PC-3 (cell line): ENCODE results near the gene SLC1A7. TPM values are rescaled to one million over a fixed set of nuclear protein-coding genes. Genes with fewer than 3 reads are reported as not detected.

Experiments
- ATAC-seq: fragments of 200-7000 bp; cut with Tn5 transposase; 2 replicates; pipeline ENCODE4 v1.9.1; 2020; ENCODE audit warnings: mild to moderate bottlenecking, moderate library complexity
- BruUV-seq: library from RNA; stranded (reverse); fragments of 400-500 nt; replicated peaks from 2 replicates; lab custom pipeline; 2021; lab: Mats Ljungman, UMichigan
- CTCF ChIA-PET: fragments of 300-600 bp; sonication (Branson Sonifier 250); formaldehyde crosslinking; loops from one replicate; lab custom pipeline; 2022; ENCODE audit warnings: antibody characterized with exemption; lab: Charles Lee
- POLR2A ChIA-PET: fragments of 300-600 bp; sonication (Branson Sonifier 250); formaldehyde crosslinking; loops from one replicate; lab custom pipeline; 2022; ENCODE audit warnings: antibody characterized with exemption; ENCODE audit not compliant: unreplicated experiment; lab: Charles Lee
- DNase-seq: peaks from one replicate; pipeline ENCODE4 v3.0.0-alpha.2; 2015
- H2AFZ ChIP-seq: fragments of 300-600 bp; sonication (generic); 2 replicates; pipeline ENCODE4 v1.6.0; 2016; ENCODE audit warnings: antibody characterized with exemption, low read length
- H3F3A ChIP-seq: fragments of 300-600 bp; sonication (generic); one replicate; pipeline ENCODE4 v1.6.0; 2017; ENCODE audit warnings: antibody characterized with exemption, low read length, control low read depth, mild to moderate bottlenecking; ENCODE audit not compliant: unreplicated experiment
- H3K27ac ChIP-seq: fragments of 300-600 bp; sonication (generic); 2 replicates; pipeline ENCODE4 v1.5.1; 2016; ENCODE audit warnings: mild to moderate bottlenecking, low read length
- H3K27me3 ChIP-seq: fragments of 300-600 bp; sonication (generic); 2 replicates; pipeline ENCODE4 v1.6.1; 2016; ENCODE audit warnings: low read length, mixed read lengths
- H3K36me3 ChIP-seq: fragments of 300-600 bp; sonication (generic); 2 replicates; pipeline ENCODE4 v1.6.1; 2016; ENCODE audit warnings: low read depth, mixed run types, low read length, mixed read lengths
- H3K4me1 ChIP-seq: fragments of 300-600 bp; sonication (generic); 2 replicates; pipeline ENCODE4 v1.5.1; 2016; ENCODE audit warnings: low read length; ENCODE audit not compliant: insufficient read depth
- H3K4me2 ChIP-seq: fragments of 300-600 bp; sonication (generic); 2 replicates; pipeline ENCODE4 v1.6.0; 2016; ENCODE audit warnings: low read length
- H3K4me3 ChIP-seq: fragments of 300-600 bp; sonication (generic); 2 replicates; pipeline ENCODE4 v1.5.1; 2016; ENCODE audit warnings: mild to moderate bottlenecking, low read length, mixed read lengths
- H3K79me2 ChIP-seq: fragments of 300-600 bp; sonication (generic); 2 replicates; pipeline ENCODE4 v1.6.1; 2017; ENCODE audit warnings: low read length, mixed read lengths
- H3K9ac ChIP-seq: fragments of 300-600 bp; sonication (generic); 2 replicates; pipeline ENCODE4 v1.6.0; 2016; ENCODE audit warnings: mild to moderate bottlenecking, low read length
- H3K9me2 ChIP-seq: fragments of 300-600 bp; sonication (generic); replicated peaks from 2 replicates; pipeline ENCODE4 v1.6.1; 2016; ENCODE audit warnings: mixed run types, low read length, mixed read lengths
- H3K9me3 ChIP-seq: fragments of 300-600 bp; sonication (generic); 2 replicates; pipeline ENCODE4 v1.6.1; 2016; ENCODE audit warnings: low read length, mixed read lengths
- H4K20me1 ChIP-seq: fragments of 300-600 bp; sonication (generic); 2 replicates; pipeline ENCODE4 v1.6.1; 2016; ENCODE audit warnings: low read length, mixed read lengths
- EZH2 ChIP-seq: fragments of 300-600 bp; sonication (generic); IDR thresholded peaks from one replicate; pipeline ENCODE4 v1.6.1; 2017; ENCODE audit warnings: antibody characterized with exemption, mild to moderate bottlenecking, low read length; ENCODE audit not compliant: unreplicated experiment
- EZH2phosphoT487 ChIP-seq: fragments of 300-600 bp; sonication (generic); IDR thresholded peaks from 2 replicates; pipeline ENCODE4 v1.6.1; 2018; ENCODE audit warnings: mild to moderate bottlenecking, antibody characterized with exemption, low read length, borderline replicate concordance
- intact Hi-C: fragments of 100-400 bp; cut with micrococcal nuclease; formaldehyde crosslinking; loops from 2 replicates; pipeline ENCODE4 v1.9.0; 2023
- total RNA-seq: library from RNA; depleted of rRNA; stranded (reverse); fragments of >200 nt; gene quantifications from 2 replicates; pipeline ENCODE4 v1.2.3, GENCODE V29; 2014
- TF ChIP-seq, protein P1 (sequence below): fragments of 300-600 bp; sonication (generic); conservative IDR thresholded peaks from 2 replicates; pipeline ENCODE4 v1.5.1; 2017; ENCODE audit warnings: antibody characterized with exemption, low read depth, mild to moderate bottlenecking, low read length

SLC1A7 gene
- total RNA-seq, 1 experiment from 2014 or later, result 0.26 TPM

DNA sequence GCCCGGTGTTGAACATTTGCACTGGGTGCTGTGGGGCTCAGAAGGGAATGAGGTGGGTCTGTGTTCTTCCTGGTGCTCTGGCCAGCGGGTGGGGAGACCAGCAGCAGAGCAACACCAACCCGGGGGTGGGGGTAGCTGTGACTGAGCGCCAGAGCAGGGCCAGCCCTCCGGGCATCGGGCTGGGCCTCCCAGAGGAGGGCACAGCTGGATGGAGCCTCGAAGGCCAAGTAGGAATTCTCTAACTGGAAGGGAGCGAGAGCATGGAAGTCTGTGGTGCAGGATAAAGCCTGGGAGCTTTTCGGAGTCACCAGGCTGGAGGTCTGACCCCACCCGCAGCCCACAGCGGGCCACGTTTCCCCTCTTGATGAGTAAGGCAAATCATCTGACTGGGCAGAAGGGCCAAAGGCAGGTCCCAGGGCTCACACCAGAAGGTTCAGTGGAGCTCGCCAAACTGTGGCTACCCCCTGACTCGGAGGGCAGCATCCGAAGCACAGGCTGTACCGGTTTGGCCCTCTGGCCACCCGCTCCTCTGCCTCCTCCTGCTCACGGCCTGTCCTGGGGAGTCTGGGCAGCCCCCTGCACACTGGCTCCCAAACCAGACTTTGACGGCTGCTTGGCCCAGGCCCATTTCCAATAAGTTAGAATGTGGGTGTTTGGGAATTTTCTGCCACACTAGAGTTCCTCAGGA lies 18.8 kb downstream of the SLC1A7 start:
- Histone ChIP-seq H3K9ac (no peak overlapping the region), H3F3A (no peaks in the 10 kb centered on the region), H2AFZ (no peak overlapping the region), H3K4me2 (no peak overlapping the region), H3K27ac (no peak overlapping the region), H3K79me2 (no peaks in the 10 kb centered on the region), H3K4me1 (peaks cover 11% of the 10 kb centered on the region), H3K36me3 (no peaks in the 10 kb centered on the region), H3K9me2 (no peaks in the 10 kb centered on the region), H3K27me3 (no peaks in the 10 kb centered on the region), H3K9me3 (no peaks in the 10 kb centered on the region), H4K20me1 (no peaks in the 10 kb centered on the region), H3K4me3 (no peak overlapping the region)
- CTCF ChIA-PET, result no interaction called here
- intact Hi-C loops, result no loop called here
- ATAC-seq (no peak), DNase-seq (no peak)
- POLR2A ChIA-PET, result no interaction called here
- no TSS peak for BruUV-seq
- no peak for TF ChIP-seq EZH2phosphoT487
- TF ChIP-seq, protein P1, sequence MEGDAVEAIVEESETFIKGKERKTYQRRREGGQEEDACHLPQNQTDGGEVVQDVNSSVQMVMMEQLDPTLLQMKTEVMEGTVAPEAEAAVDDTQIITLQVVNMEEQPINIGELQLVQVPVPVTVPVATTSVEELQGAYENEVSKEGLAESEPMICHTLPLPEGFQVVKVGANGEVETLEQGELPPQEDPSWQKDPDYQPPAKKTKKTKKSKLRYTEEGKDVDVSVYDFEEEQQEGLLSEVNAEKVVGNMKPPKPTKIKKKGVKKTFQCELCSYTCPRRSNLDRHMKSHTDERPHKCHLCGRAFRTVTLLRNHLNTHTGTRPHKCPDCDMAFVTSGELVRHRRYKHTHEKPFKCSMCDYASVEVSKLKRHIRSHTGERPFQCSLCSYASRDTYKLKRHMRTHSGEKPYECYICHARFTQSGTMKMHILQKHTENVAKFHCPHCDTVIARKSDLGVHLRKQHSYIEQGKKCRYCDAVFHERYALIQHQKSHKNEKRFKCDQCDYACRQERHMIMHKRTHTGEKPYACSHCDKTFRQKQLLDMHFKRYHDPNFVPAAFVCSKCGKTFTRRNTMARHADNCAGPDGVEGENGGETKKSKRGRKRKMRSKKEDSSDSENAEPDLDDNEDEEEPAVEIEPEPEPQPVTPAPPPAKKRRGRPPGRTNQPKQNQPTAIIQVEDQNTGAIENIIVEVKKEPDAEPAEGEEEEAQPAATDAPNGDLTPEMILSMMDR, result no peak
- no peak for TF ChIP-seq EZH2

DNA sequence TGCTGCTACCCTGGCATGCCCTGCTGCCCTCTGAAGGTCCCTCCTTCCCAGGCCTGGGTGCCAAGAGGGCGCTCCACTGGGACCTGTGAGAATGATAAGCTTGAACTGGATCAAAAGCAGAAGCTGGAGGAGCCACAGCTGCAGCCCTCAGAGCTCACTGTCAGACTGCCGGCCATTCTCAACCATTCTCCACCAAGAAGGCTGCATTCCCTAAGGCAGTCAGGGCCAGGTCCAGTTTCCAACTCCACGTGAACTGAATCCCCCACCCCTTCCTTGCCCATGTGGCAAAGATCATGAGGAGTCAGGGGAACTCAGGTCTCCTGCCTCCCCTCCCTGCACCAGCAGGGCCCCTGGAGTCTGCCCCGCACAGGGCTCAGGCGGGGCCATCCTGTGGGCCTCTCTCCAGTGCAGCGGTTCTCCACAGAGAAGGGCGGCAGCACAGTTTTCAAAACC lies 19.5 kb downstream of the SLC1A7 start:
- no peaks in the 10 kb centered on the region for H3K27me3 ChIP-seq
- H3K27ac ChIP-seq, result no peak overlapping the region
- no peak overlapping the region for H3K4me2 ChIP-seq
- no peaks in the 10 kb centered on the region for H3K9me2 ChIP-seq
- H3K36me3 ChIP-seq, result no peaks in the 10 kb centered on the region
- CTCF ChIA-PET, result no interaction called here
- ATAC-seq, result no peak
- no peak overlapping the region for H3K4me3 ChIP-seq
- no TSS peak for BruUV-seq
- H3K4me1 ChIP-seq, result peaks cover 11% of the 10 kb centered on the region
- H3K9ac ChIP-seq, result no peak overlapping the region
- intact Hi-C loops, result no loop called here
- POLR2A ChIA-PET, result no interaction called here
- no peak for DNase-seq
- TF ChIP-seq, protein P1, result no peak
- no peak for TF ChIP-seq EZH2phosphoT487
- no peaks in the 10 kb centered on the region for H3F3A ChIP-seq
- no peaks in the 10 kb centered on the region for H3K79me2 ChIP-seq
- H2AFZ ChIP-seq, result no peak overlapping the region
- H4K20me1 ChIP-seq, result no peaks in the 10 kb centered on the region
- H3K9me3 ChIP-seq, result no peaks in the 10 kb centered on the region

DNA sequence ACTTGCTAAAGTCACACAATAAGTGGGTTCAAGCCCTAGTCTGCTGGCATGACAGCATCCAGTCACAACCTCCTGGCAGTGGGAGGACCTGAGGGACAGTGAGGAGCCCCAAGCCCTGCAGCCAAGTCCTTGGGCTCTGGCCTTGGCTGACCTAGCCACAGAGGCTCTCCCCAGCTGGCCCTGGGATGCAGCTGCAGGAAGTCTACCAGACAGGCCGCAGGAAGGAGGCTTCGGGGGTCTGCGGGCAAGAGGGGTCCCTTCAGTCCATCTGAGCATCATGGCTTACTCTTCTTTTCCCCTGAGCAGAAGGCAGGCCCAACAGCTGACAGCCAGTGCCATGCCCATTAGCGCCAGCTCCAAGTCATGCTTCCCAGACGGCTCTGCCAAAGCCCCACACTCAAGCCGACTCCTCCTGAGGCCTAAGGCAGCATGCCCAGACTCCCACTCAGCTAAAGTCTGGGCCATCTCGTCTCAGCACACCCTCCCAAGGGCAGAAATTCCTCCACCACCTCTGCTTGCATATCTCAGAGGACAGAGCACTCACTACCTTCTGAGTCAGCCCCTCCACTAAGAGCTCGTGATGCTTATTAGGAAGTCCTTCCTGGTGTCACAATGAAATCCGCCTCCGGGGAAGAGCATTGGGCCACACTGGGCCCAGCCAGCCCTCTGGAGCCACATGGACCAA lies 20.1 kb downstream of the SLC1A7 start:
- no peaks in the 10 kb centered on the region for H3K9me3 ChIP-seq
- no peaks in the 10 kb centered on the region for H4K20me1 ChIP-seq
- H3K9me2 ChIP-seq, result no peaks in the 10 kb centered on the region
- ATAC-seq (no peak), DNase-seq (no peak)
- H3K4me3 ChIP-seq, result no peak overlapping the region
- BruUV-seq, result no TSS peak
- peaks cover 11% of the 10 kb centered on the region for H3K4me1 ChIP-seq
- no peaks in the 10 kb centered on the region for H3K36me3 ChIP-seq
- no peak overlapping the region for H3K9ac ChIP-seq
- no peaks in the 10 kb centered on the region for H3K79me2 ChIP-seq
- POLR2A ChIA-PET, result no interaction called here
- CTCF ChIA-PET, result no interaction called here
- TF ChIP-seq EZH2 (no peak), EZH2phosphoT487 (no peak)
- TF ChIP-seq, protein P1, result no peak
- H3K27me3 ChIP-seq, result no peaks in the 10 kb centered on the region
- no peak overlapping the region for H3K4me2 ChIP-seq
- no peaks in the 10 kb centered on the region for H3F3A ChIP-seq
- intact Hi-C loops, result no loop called here
- no peak overlapping the region for H3K27ac ChIP-seq
- H2AFZ ChIP-seq, result no peak overlapping the region
